K562 (cell line): Measurements from ENCODE around the gene SLBP. TPM values are rescaled to one million over a fixed set of nuclear protein-coding genes. Genes with fewer than 3 reads are reported as not detected.

Experiments used
- ELK1 ChIP-seq: sonication (generic); formaldehyde crosslinking; IDR thresholded peaks from 2 replicates; pipeline ENCODE4 v1.8.1; 2022; ENCODE audit warnings: missing genetic modification reagents
- KLF1 ChIP-seq: fragments of 450-650 bp; IDR thresholded peaks from 2 replicates; pipeline ENCODE4 v1.6.1; 2016; ENCODE audit warnings: missing genetic modification characterization, missing compliant biosample characterization
- NBN ChIP-seq: fragments of 450-650 bp; IDR thresholded peaks from 2 replicates; pipeline ENCODE4 v1.6.1; 2016; ENCODE audit warnings: low read depth, mild to moderate bottlenecking
- NFXL1 ChIP-seq: fragments of 450-650 bp; formaldehyde crosslinking; IDR thresholded peaks from 2 replicates; pipeline ENCODE4 v1.4.0; 2021; ENCODE audit warnings: mild to moderate bottlenecking
- POLR3A ChIP-seq: IDR thresholded peaks from 2 replicates; pipeline ENCODE4 v1.6.1; 2011; ENCODE audit warnings: borderline replicate concordance, mild to moderate bottlenecking, moderate library complexity; ENCODE audit not compliant: insufficient read length, insufficient read depth; ENCODE audit errors: extremely low read depth
- TFAM ChIP-seq: fragments of 250-450 bp; sonication (Bioruptor Pico); conservative IDR thresholded peaks from 2 replicates; pipeline ENCODE4 v1.5.0; 2021; ENCODE audit warnings: mild to moderate bottlenecking, moderate library complexity
- ZNF518B ChIP-seq: fragments of 250-450 bp; sonication (Bioruptor Pico); IDR thresholded peaks from 2 replicates; pipeline ENCODE4 v1.5.0; 2021; ENCODE audit warnings: mild to moderate bottlenecking, moderate library complexity
- ZNF655 ChIP-seq: fragments of 250-450 bp; sonication (Bioruptor Pico); IDR thresholded peaks from 2 replicates; pipeline ENCODE4 v1.5.0; 2021
- ZNF740 ChIP-seq, 3 experiments: fragments of 200-800 bp in 1 of 3; sonication (Bioruptor generic) in 1 of 3; sonication (generic) in 1 of 3; formaldehyde crosslinking in 1 of 3; IDR thresholded peaks; 2 replicates each; pipeline versions ENCODE4 v1.6.1 to v1.8.0; 2016 to 2022; ENCODE audit warnings: mild to moderate bottlenecking in 2 of 3, missing compliant biosample characterization in 2 of 3, missing genetic modification characterization in 2 of 3, missing genetic modification reagents in 1 of 3
- polyA plus RNA-seq, 8 experiments: library from polyadenylated mRNA; depleted of rRNA in 4 of 8; stranded (reverse) in 5 of 8; unstranded in 3 of 8; fragments of >200 nt; fragmentation: Nextera tagmentation in 2 of 8; fragmentation: Illumina TruSeq in 1 of 8; extraction: Ambion mirVana in 2 of 8; extraction: Trizol in 1 of 8; gene quantifications; 2 replicates each; pipeline versions ENCODE4 v1.2.1 to v1.2.3, GENCODE V29; 2011 to 2014; ENCODE audit warnings: inconsistent platforms in 1 of 8, missing spikeins in 1 of 8
- total RNA-seq, 7 experiments: library from RNA; depleted of rRNA in 6 of 7; stranded (reverse); fragments of >200 nt in 6 of 7; fragmentation: Illumina TruSeq in 2 of 7; extraction: Trizol in 2 of 7; gene quantifications; 2 replicates each; pipeline versions ENCODE4 v1.2.1 to v1.2.3, GENCODE V29; 2011 to 2021; ENCODE audit warnings: low replicate concordance in 1 of 7

SLBP gene
- total and polyA plus RNA-seq, 9 of the 15 experiments (the other 6 are each of a cell fraction or from before 2014, with no cell fraction given): 49.4 to 221 (median 162) TPM

- TF ChIP-seq ZNF518B (CRISPR knock-in tag): no peak
- no peak for TF ChIP-seq ZNF655 (CRISPR knock-in tag)
- no peak for TF ChIP-seq NFXL1
- TF ChIP-seq ELK1 (CRISPR knock-in tag): no peak
- no peak for TF ChIP-seq ZNF740 (CRISPR knock-in tag; IDR thresholded peaks at IDR 0.05)
- TF ChIP-seq ZNF740 (tag; IDR thresholded peaks at IDR 0.05): no peak
- no peak for TF ChIP-seq POLR3A
- TF ChIP-seq NBN: no peak
- TF ChIP-seq KLF1 (tag): no peak
- no peak for TF ChIP-seq TFAM (CRISPR knock-in tag)
These were observed 426 bp downstream of the SLBP start (continued) for GRCh38 chr4:1711571-1712215.
